Activated naive CD8-positive, alpha-beta T cell treated with anti-CD3 and anti-CD28 coated beads for 36 hours (primary cell): ENCODE data around the gene MGAT4B. TPM values are rescaled to one million over a fixed set of nuclear protein-coding genes. Genes with fewer than 3 reads are reported as not detected.
A peak's percentile ranks its signal among the peaks of the same experiment; 100 is the strongest.

Source experiments
- DNase-seq: peaks from one replicate; pipeline ENCODE4 v3.0.0; 2021
- H3K27ac Mint-ChIP-seq: one replicate; pipeline ENCODE4 v1.8.0; 2022; ENCODE audit warnings: mild to moderate bottlenecking, moderate library complexity, mixed read lengths
- H3K27me3 Mint-ChIP-seq: one replicate; pipeline ENCODE4 v1.8.0; 2022; ENCODE audit warnings: mild to moderate bottlenecking, mixed read lengths
- H3K36me3 Mint-ChIP-seq: one replicate; pipeline ENCODE4 v1.8.0; 2021; ENCODE audit warnings: mild to moderate bottlenecking, mixed read lengths
- H3K4me1 Mint-ChIP-seq: one replicate; pipeline ENCODE4 v1.8.0; 2021; ENCODE audit warnings: mixed read lengths
- H3K4me3 Mint-ChIP-seq: one replicate; pipeline ENCODE4 v1.8.0; 2022; ENCODE audit warnings: mild to moderate bottlenecking, moderate library complexity, mixed read lengths
- H3K9me3 Mint-ChIP-seq: one replicate; pipeline ENCODE4 v1.8.0; 2022; ENCODE audit warnings: mixed read lengths
- total RNA-seq, 2 experiments: library from RNA; stranded (reverse); gene quantifications; one replicate each; pipeline ENCODE4 v1.2.3, GENCODE V29; 2021

Gene MGAT4B
- total RNA-seq, 2 experiments from 2014 or later: 67.9 to 71.5 TPM

DNA sequence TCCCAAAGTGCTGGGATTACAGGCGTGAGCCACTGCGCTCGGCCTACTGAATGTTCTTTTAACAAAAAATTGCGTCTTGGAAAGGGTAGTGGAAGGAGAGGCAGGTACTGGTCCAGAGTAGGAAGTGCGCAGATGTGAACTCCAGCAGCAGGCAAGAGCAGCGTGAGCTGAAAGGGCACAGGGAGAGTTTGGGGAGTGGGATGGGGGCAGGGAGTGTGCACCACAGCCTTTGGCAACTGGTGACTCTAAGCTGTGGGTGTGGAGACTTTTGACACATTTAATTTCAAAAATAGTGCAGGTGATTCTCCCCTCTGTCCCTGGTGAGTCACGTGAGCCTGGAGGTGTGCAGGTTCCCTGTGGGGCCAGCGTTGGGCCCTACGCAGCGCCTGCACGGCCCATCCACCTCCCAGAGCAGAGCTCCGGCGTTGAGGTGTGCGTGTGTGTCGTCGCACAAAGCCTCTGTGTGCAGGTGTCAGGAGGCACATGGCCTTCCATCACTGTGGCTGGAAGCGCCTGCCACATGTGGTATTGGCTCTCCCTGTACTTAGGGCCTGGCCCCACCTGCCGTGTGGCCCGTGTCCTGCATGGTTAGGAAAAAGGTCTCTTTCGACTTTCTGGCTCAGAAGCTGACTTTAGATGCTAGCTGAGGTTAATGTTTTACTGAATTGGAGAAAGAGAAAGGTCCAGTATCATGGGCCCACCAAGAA lies 25.5 kb upstream of the MGAT4B start:
- H3K27ac Mint-ChIP-seq: no peak overlapping the region
- peaks cover 52% of the 10 kb centered on the region for H3K36me3 Mint-ChIP-seq
- H3K27me3 Mint-ChIP-seq: no peaks in the 10 kb centered on the region
- no peak for DNase-seq
- H3K4me3 Mint-ChIP-seq: no peak overlapping the region
- peaks cover 30% of the 10 kb centered on the region for H3K4me1 Mint-ChIP-seq
- no peaks in the 10 kb centered on the region for H3K9me3 Mint-ChIP-seq

- Mint-ChIP-seq H3K27ac (peak overlapping the region; percentile 48), H3K4me1 (peaks cover 25% of the 10 kb centered on the region)
- DNase-seq: no peak
Observed at GRCh38 chr5:179830818-179831468, 24.3 kb upstream of the MGAT4B start.

GRCh38 chr5:179829732-179830435 lies 23.2 kb upstream of the MGAT4B start:
- H3K4me3 Mint-ChIP-seq: no peak overlapping the region
- H3K27me3 Mint-ChIP-seq: no peaks in the 10 kb centered on the region
- no peaks in the 10 kb centered on the region for H3K9me3 Mint-ChIP-seq
- no peak overlapping the region for H3K27ac Mint-ChIP-seq
- peaks cover 26% of the 10 kb centered on the region for H3K4me1 Mint-ChIP-seq
- DNase-seq: no peak
- peaks cover 35% of the 10 kb centered on the region for H3K36me3 Mint-ChIP-seq

More at GRCh38 chr5:179830818-179831468, 24.3 kb upstream of the MGAT4B start:
- Mint-ChIP-seq H3K4me3 (no peak overlapping the region), H3K36me3 (peaks cover 43% of the 10 kb centered on the region), H3K27me3 (no peaks in the 10 kb centered on the region), H3K9me3 (no peaks in the 10 kb centered on the region)

DNA sequence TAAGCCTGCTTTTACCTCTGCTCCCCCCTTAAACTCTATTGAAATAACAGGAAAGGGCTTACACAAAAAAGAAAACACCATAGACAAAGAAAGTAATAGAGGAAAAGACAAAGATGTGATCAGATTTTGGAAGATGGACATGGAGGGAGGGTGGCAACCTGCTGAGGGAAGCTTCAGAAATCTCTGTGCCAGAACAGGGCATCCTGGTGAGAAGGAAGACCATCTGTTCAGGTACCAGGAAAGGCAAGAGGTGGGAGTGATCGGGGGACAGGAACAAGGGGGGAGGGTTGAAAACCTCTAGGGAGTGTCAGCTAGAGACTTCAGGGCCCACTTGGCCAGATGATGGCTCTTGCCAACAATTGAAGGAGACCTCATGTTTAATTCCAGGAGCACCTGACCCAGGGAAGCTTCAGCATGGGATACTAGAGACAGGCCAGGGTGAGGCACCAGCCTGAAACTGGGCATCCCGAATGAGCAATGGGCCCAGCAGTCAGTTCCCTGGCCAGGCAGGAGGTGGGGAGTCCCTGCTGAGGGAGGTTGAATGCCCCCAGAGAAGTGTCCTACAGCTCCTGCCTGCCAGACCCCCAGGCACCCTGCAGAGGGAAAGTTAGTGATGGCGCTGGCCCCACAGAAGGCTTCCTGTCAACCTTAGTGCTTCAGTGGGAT lies 22.2 kb upstream of the MGAT4B start:
- H3K4me3 Mint-ChIP-seq: no peak overlapping the region
- no peaks in the 10 kb centered on the region for H3K27me3 Mint-ChIP-seq
- H3K36me3 Mint-ChIP-seq: peaks cover 39% of the 10 kb centered on the region
- peaks cover 29% of the 10 kb centered on the region for H3K4me1 Mint-ChIP-seq
- no peaks in the 10 kb centered on the region for H3K9me3 Mint-ChIP-seq
- H3K27ac Mint-ChIP-seq: peak overlapping the region; percentile 82
- DNase-seq: no peak

- H3K27ac Mint-ChIP-seq: peak overlapping the region; percentile 84
- H3K27me3 Mint-ChIP-seq: no peaks in the 10 kb centered on the region
- H3K9me3 Mint-ChIP-seq: no peaks in the 10 kb centered on the region
- DNase-seq: peak; percentile 62
- peak overlapping the region; percentile 18 for H3K4me3 Mint-ChIP-seq
- peaks cover 34% of the 10 kb centered on the region for H3K4me1 Mint-ChIP-seq
- peaks cover 35% of the 10 kb centered on the region for H3K36me3 Mint-ChIP-seq
Observed at GRCh38 chr5:179827680-179828079, 21.0 kb upstream of the MGAT4B start.

GRCh38 chr5:179825655-179826182 lies 19.1 kb upstream of the MGAT4B start:
- Mint-ChIP-seq H3K27ac (no peak overlapping the region), H3K36me3 (peaks cover 31% of the 10 kb centered on the region), H3K4me1 (peaks cover 36% of the 10 kb centered on the region), H3K27me3 (no peaks in the 10 kb centered on the region), H3K4me3 (no peak overlapping the region), H3K9me3 (no peaks in the 10 kb centered on the region)
- DNase-seq: no peak

- Mint-ChIP-seq H3K9me3 (no peaks in the 10 kb centered on the region), H3K36me3 (peaks cover 29% of the 10 kb centered on the region), H3K27me3 (no peaks in the 10 kb centered on the region)
Observed at GRCh38 chr5:179824745-179825112, 18.1 kb upstream of the MGAT4B start.

DNA sequence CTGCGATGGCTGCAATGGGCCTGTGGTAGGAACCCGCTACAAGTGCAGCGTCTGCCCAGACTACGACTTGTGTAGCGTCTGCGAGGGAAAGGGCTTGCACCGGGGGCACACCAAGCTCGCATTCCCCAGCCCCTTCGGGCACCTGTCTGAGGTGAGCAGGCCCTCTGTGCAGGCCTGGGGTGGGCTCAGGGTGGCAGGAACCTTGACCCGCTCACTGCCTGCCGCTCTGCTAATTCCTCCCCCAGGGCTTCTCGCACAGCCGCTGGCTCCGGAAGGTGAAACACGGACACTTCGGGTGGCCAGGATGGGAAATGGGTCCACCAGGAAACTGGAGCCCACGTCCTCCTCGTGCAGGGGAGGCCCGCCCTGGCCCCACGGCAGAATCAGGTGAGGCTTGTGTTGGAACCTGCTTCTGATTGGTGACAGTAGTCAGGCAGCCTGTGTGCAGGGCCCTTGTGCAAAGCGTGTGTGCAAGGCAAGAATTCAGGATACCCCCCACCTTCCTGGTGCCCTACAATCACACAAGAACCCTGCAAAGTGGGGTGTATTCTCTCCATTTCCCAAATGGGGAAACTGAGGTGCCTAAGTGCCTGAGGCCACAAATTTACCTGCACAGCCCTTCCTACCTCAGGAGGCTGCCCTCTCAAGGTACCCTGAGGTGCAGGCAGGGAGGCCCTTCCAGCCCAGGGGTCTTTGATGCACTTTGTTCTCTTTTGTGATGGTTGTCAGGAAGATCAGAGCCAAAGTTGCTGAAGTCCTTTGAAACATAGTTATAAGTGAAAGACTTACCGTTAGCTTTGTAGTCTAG lies 17.5 kb upstream of the MGAT4B start:
- Mint-ChIP-seq H3K36me3 (peaks cover 29% of the 10 kb centered on the region), H3K27ac (peak overlapping the region; percentile 47), H3K9me3 (no peaks in the 10 kb centered on the region), H3K4me3 (no peak overlapping the region), H3K4me1 (peaks cover 46% of the 10 kb centered on the region), H3K27me3 (no peaks in the 10 kb centered on the region)
- DNase-seq: no peak

More at GRCh38 chr5:179824745-179825112, 18.1 kb upstream of the MGAT4B start:
- H3K4me3 Mint-ChIP-seq: no peak overlapping the region
- peaks cover 41% of the 10 kb centered on the region for H3K4me1 Mint-ChIP-seq
- no peak for DNase-seq
- H3K27ac Mint-ChIP-seq: peak overlapping the region; percentile 47

- Mint-ChIP-seq H3K27ac (peak overlapping the region; percentile 31), H3K27me3 (peaks cover 3% of the 10 kb centered on the region), H3K4me3 (peak overlapping the region; percentile 89), H3K4me1 (peaks cover 49% of the 10 kb centered on the region), H3K9me3 (no peaks in the 10 kb centered on the region), H3K36me3 (peaks cover 18% of the 10 kb centered on the region)
- DNase-seq: no peak
Observed at GRCh38 chr5:179822444-179822990, 15.9 kb upstream of the MGAT4B start.

DNA sequence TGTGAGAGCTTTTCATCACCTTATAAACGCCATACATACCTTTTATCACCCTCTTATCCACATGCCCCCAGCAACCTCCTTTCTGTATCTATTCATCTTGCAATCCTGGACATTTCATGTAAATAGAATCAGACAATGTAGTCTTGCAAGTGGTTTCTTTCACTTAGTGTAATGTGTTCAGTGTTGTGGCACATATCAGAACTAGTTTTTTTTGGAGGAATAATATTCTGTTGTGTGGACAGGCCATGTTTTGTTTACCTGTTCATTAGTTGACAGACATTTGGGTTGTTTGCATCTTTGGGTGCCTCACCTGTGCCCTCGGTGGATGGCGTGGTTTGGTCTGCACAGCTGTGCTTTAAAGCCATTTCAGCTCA lies 15.4 kb upstream of the MGAT4B start:
- peaks cover 17% of the 10 kb centered on the region for H3K36me3 Mint-ChIP-seq
- DNase-seq: no peak

GRCh38 chr5:179821298-179822058 lies 14.8 kb upstream of the MGAT4B start:
- Mint-ChIP-seq H3K27ac (peak overlapping the region; percentile 90), H3K9me3 (no peaks in the 10 kb centered on the region), H3K36me3 (peaks cover 14% of the 10 kb centered on the region), H3K27me3 (peaks cover 6% of the 10 kb centered on the region), H3K4me3 (peak overlapping the region; percentile 89), H3K4me1 (peaks cover 42% of the 10 kb centered on the region)
- peak; percentile 85 for DNase-seq

More for the DNA sequence above, 15.4 kb upstream of the MGAT4B start:
- peaks cover 47% of the 10 kb centered on the region for H3K4me1 Mint-ChIP-seq
- peak overlapping the region; percentile 90 for H3K27ac Mint-ChIP-seq
- H3K27me3 Mint-ChIP-seq: peaks cover 6% of the 10 kb centered on the region
- no peaks in the 10 kb centered on the region for H3K9me3 Mint-ChIP-seq
- H3K4me3 Mint-ChIP-seq: peak overlapping the region; percentile 89

DNA sequence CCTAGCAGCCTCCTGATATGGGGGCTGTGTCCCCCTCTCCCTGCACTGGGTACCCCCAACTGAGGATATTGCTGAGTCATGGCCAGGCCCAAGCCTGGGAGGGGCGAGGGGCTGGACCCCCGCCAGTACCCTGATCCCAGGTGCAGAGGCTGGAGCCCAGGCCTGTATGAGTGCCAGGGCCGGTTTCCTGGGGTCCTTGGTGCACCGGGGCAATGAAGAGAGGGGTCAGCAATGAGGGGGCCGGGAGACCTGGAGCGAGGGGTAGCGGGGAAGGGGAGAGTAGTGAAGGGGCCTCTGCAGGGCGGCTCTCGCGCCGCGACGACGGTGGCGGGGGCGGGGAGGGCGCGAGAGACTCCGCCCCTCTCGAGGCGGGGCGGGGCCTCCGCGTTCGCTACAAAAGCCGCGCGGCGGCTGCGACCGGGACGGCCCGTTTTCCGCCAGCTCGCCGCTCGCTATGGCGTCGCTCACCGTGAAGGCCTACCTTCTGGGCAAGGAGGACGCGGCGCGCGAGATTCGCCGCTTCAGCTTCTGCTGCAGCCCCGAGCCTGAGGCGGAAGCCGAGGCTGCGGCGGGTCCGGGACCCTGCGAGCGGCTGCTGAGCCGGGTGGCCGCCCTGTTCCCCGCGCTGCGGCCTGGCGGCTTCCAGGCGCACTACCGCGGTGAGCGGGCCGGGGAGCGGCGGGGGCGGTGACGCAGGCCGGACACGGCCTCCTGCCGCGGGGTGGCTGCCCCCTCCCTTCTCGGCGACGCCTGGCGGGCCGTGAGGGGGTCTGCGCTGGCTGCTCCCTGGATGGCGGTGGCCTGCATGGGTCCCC lies 14.0 kb upstream of the MGAT4B start, which contains the start of gene SQSTM1:
SQSTM1 (plus strand) TSS at position 423 of the 815 bp plus-strand sequence; CDS start at position 455, 32 bp downstream.
- no peaks in the 10 kb centered on the region for H3K9me3 Mint-ChIP-seq
- H3K4me3 Mint-ChIP-seq: peak within 1 kb of the TSS; percentile 89
- peak within 1 kb of the TSS; percentile 91 for H3K27ac Mint-ChIP-seq
- H3K4me1 Mint-ChIP-seq: peaks cover 42% of the 10 kb centered on the region
- H3K27me3 Mint-ChIP-seq: peaks cover 6% of the 10 kb centered on the region
- peaks cover 17% of the 10 kb centered on the region for H3K36me3 Mint-ChIP-seq
- DNase-seq: peak; percentile 85
